ENCODE measurements around the gene CABLES2.

Gene CABLES2

DNA sequence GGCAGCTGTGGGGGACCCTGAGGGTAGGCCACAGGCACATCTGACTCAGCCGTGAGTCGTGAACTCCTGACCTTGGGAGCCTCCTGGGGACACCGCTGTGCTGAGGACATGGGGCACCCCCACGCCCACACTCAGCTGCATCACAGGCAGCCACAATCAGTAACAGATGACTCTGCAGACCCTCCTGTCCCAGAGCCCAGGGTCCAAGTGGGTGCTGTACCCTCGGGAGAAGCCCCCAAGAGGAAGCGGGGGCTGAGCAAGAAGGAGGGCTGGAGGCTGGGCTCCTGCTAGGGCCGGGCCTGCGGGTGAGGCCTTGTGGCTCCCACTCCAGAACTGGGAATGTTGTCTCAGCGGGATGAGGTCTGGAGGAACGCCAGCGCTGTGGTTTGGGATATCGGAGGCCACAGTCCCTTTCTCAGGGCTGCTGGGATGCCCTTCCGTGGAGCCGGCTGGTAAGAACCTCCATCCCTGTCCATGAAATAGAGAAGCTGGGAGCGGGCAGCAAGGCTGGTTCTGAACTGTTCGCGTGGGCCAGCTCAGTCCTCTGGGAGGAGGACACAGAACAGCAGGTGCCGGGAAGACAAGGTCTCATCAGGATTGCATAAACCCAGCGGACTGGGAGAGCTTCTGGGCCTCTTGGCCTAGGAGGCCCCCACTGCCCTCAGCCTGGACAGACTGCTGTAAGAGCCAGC, 36.8 kb downstream of the CABLES2 start:
- peak; percentile 85 for DNase-seq

GRCh38 chr20:62369815-62370114, 37.3 kb downstream of the CABLES2 start:
- DNase-seq, result no peak

GRCh38 chr20:62368976-62369814, 37.9 kb downstream of the CABLES2 start:
- peak; percentile 34 for DNase-seq

- DNase-seq, result no peak
Measured at GRCh38 chr20:62368392-62368975, 38.6 kb downstream of the CABLES2 start.

GRCh38 chr20:62367633-62368391, 39.3 kb downstream of the CABLES2 start:
- DNase-seq, result no peak

- peak; percentile 17 for DNase-seq
Measured at GRCh38 chr20:62367136-62367632, 39.9 kb downstream of the CABLES2 start, which contains the start of gene LAMA5. Gene LAMA5, minus strand, starts transcription at chr20:62367312. Its CDS starts 67 bp downstream, at chr20:62367245.

GRCh38 chr20:62366370-62367135, 40.5 kb downstream of the CABLES2 start:
- DNase-seq, result no peak

- DNase-seq, result no peak
Measured at GRCh38 chr20:62365814-62366369, 41.2 kb downstream of the CABLES2 start.

DNA sequence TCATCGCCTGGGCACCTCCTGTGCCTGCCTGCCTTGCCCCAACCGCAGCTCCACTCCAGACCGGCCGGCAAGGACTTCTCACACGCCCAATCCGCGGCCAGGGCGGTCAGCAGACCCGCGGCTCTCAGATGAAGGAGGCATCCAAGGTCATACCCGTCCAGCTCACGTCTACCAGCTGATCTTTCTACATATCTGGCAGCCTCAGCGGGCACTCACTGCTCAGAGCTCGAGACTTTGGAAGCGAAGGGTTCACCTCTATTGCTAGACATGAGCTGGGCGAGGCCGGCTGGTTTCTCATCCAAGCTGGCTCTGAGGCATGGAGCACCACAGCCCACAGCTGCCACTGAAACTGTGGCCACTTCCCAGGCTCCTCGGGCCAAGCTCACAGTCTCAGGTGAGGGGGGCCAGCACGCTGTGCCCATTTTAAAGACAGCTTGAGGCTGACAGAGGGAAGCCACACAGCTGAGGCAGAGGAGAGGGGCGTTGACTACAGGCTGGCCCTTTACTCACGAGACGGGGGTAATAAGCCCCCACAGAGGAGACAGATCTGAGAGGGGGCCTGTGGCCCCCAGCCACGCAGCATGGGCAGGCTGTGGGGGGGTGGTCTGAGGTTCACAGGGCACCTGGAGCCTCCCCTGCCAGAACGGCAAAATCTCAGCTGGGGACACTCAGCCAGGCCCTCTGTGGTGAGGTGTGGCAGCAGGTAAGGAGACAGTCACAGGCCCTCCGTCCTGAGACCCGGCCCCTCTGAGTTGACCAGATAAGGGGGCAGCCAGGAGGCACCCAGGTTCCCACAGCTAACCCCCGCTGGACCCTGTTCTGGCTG, 42.0 kb downstream of the CABLES2 start:
- DNase-seq, result no peak

DNA sequence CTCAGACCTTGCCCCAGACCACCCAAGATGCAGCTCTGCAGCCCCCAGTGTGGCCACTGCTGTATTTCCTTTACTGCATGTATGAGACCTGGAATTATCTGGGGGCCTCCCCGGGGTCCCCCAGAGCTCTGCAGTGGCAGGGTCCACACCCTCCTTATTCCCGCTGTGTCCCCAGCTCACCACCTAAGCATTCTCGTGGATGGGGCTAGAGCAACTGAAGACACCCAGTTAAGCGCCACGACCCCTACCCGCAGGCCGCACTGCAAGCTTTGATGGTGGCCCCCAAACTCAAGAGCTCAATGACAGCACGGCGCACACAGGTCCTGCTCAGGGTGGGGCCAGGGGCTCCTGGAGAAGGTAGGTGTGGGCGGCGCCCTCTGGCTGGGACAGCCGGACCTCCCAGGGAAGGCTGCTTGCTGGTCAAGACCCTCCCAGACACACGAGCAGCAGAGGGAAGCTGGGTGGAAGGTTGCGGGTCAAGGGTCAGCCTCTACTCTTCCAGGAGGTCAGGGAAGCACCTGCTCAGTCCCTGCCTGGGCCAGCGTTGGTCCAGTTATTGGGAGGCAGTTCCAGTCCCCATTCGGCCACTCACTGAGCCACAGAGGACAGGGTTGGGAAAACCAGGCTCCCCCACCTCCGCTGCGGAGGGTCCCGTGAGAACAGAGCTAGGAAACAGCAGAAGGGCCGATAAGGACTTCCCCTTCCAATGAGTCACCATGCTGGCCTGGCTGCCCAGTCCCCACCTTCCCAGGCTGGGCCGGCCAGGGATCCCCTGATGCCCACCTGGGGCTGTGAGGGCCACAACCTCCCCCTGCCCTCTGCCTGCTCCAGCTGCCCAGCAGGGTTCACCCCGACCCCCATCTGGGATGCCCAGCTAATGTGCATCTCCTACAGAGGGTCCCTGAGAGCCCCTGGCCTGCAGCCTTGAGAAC, 42.9 kb downstream of the CABLES2 start:
- no peak for DNase-seq

DNA sequence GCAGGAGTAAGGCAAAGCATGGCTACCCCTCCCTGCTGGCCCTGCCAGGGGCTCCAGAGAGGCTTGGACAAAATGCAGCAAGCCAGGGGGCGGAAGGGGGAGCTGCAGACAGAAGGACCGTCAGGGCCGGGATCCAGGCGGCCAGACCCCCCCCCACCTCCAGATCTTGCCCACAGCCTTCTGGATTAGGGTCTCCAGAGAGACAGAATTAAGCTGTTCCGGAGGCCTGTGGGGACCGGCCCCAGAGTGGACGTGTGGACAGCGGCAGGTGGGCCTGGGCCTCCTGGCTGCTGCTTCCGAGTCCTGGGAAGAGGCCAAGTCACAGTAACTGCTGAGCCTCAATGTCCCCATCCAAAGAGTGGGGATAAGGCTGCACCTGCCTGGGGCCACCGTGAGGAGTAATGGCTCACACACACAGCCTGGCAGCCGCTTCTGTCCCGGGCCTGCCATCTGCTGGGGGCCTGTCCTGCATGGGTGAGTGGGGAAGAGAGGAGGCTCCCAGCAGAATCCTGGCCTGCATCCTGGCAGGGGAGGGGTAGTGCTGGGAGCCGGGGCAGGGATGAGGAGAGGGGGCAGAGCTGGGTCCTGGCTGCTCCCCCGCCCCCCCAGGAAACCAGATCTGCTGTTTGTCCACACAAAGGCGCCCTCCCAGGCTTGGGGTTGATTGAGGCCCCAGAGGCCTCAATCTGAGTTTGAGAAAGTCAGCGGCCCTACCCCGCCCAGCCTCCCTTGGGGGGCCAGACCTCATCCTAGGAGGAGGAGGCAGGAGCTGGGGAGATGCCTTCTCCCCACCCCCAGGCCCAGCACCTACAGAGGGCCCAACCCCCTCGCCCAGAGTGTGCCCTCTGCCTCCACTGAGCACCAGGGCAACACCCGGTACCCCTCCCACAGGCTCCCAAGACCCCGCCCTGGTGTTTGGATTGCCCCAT, 43.8 kb downstream of the CABLES2 start:
- DNase-seq, result no peak

- no peak for DNase-seq
Measured at GRCh38 chr20:62362590-62362940, 44.5 kb downstream of the CABLES2 start.

GRCh38 chr20:62361799-62362589, 45.1 kb downstream of the CABLES2 start:
- DNase-seq, result no peak

DNA sequence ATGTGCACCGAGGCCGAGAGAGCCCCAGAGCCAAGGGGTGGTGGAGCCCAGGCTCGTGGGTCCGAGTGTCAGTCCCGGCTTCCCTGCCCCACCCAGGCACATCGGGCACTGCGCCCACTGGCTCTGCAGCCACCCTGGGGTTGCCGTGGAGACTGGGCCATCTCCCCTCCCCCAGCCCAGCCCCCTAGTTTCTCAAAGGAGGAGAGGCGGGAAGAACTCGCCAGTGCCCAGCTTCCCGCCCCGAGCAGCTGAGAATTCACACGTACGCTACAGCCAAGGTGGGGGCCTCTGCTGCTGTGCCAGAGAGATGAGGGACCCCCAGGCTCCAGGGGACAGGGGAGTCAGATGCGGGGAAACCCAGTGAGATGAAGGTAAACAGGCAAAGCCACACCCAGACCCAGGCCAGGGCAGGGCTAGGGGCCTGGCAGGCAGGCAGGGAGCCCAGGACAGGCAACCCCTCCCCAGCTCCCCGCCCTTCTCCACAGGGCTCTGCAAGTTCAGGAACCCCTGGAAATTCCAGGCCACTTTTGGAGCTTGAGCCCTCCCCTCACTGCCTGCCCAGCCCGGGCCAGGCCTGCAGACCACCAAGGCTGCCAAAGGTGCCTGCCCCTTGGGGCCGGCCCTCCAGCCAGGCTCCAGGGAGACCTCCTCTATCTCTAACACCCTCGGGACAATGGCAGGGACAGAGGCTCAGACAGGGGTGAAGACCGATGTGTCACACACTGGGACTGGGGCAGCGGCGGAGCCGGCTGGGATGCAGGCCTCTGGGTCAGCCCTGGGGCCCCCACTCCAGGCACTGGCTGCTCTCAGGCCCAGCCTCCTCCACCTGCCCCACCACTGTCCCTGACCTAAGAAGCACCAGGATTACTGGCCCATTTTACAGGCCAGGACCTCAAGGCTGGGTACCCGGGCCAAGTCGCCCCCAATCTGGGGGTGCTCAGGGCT, 46.0 kb downstream of the CABLES2 start:
- DNase-seq, result no peak

- no peak for DNase-seq
Measured at GRCh38 chr20:62359491-62360121, 47.5 kb downstream of the CABLES2 start.

GRCh38 chr20:62359043-62359490, 48.0 kb downstream of the CABLES2 start:
- no peak for DNase-seq

All from fibroblast of skin of abdomen (primary cell).